Measurements from ENCODE around the gene PTPRK. TPM values are rescaled to one million over a fixed set of nuclear protein-coding genes. Genes with fewer than 3 reads are reported as not detected.

The PTPRK gene
- total and polyA plus RNA-seq, 2 of the 8 experiments (the other 6 are each of a cell fraction or from before 2014, with no cell fraction given), result 11.4 to 47.3 TPM

- H4K20me1 ChIP-seq (replicated peaks in 1 of 2; ENCODE audit: control insufficient read depth in 1 of 2, insufficient read depth in 2 of 2, low read length in 2 of 2), result no peaks in the 10 kb centered on the region
- H3K79me2 ChIP-seq (ENCODE audit: control insufficient read depth in 1 of 2, insufficient read depth in 2 of 2, low read length in 2 of 2), result no peaks in the 10 kb centered on the region
- no peak overlapping the region for H3K9ac ChIP-seq (replicated peaks in 1 of 4; ENCODE audit: extremely low read depth in 1 of 4, low read depth in 3 of 4, low read length in 3 of 4)
- peaks cover 0 to 12% (median 5%) of the 10 kb centered on the region in 4 experiments; a peak in 4 of 8 replicates for H3K36me3 ChIP-seq (ENCODE audit: control insufficient read depth in 2 of 4, insufficient read depth in 4 of 4, low read length in 3 of 4)
- ChIA-PET CTCF (ENCODE audit: partially characterized antibody) (interaction anchor here (1.0 to 1.3 kb wide), 3 partner anchors 10 to 359 kb away, joined by 3 to 4 read pairs (median 3); no protein-coding TSS in a partner anchor), POLR2A (ENCODE audit: partially characterized antibody) (no interaction called here)
- no peaks in the 10 kb centered on the region for H3K4me1 ChIP-seq (replicated peaks in 1 of 4; ENCODE audit: control insufficient read depth in 3 of 4, insufficient read depth in 4 of 4, low read length in 3 of 4)
- H2BK12ac ChIP-seq (ENCODE audit: low read depth, low read length), result no peak overlapping the region
- no peak overlapping the region for H2BK20ac ChIP-seq (ENCODE audit: low read length)
- H2AK5ac ChIP-seq (ENCODE audit: low read depth, low read length), result no peak overlapping the region
- H4K91ac ChIP-seq (replicated peaks; ENCODE audit: insufficient read length, low read length), result no peak overlapping the region
- H4K8ac ChIP-seq (ENCODE audit: extremely low read depth, insufficient read depth, low read length), result no peak overlapping the region
- H3K9me3 ChIP-seq (ENCODE audit: insufficient read depth in 2 of 2, low read depth in 1 of 2, low read length in 1 of 2), result no peaks in the 10 kb centered on the region
- no peaks in the 10 kb centered on the region for H3K23me2 ChIP-seq (ENCODE audit: low read depth, low read length)
- H2AFZ ChIP-seq (ENCODE audit: low read length), result no peak overlapping the region
- TF ChIP-seq EZH2 (IDR thresholded peaks at IDR 0.05; ENCODE audit: low read depth, low read length, severe bottlenecking) (no peak), RAD21 (IDR thresholded peaks at IDR 0.05 in 1 of 2, conservative IDR thresholded peaks at IDR 0.05 in 1 of 2; ENCODE audit: low read depth in 2 of 2, low read length in 2 of 2) (no peak), CBX8 (IDR thresholded peaks at IDR 0.05; ENCODE audit: borderline replicate concordance, low read depth, low read length) (no peak), KDM4A (IDR thresholded peaks at IDR 0.05; ENCODE audit: low read depth, low read length, severe bottlenecking) (no peak), CTBP2 (IDR thresholded peaks at IDR 0.05; ENCODE audit: borderline replicate concordance, insufficient read depth, insufficient read length, low read length) (no peak), GABPA (IDR thresholded peaks at IDR 0.05; ENCODE audit: borderline replicate concordance, insufficient read depth, low read length) (no peak), CEBPB (IDR thresholded peaks at IDR 0.05; ENCODE audit: low read depth, low read length) (no peak), ASH2L (IDR thresholded peaks at IDR 0.05; ENCODE audit: low read length) (no peak)
- H3K4me3 ChIP-seq (ENCODE audit: extremely low read depth in 1 of 4, insufficient read depth in 2 of 4, low read depth in 3 of 4, low read length in 4 of 4), result no peak overlapping the region
- H3K79me1 ChIP-seq (ENCODE audit: low read depth, low read length), result no peaks in the 10 kb centered on the region
- H3K4ac ChIP-seq (replicated peaks; ENCODE audit: insufficient read length, low read depth, low read length), result no peak overlapping the region
- FAIRE-seq (no peak), DNase-seq (ENCODE audit: low read depth in 1 of 2, low spot score in 2 of 2) (no peak)
- no peak overlapping the region for H3K23ac ChIP-seq (ENCODE audit: insufficient read length)
- no peaks in the 10 kb centered on the region for H3K27me3 ChIP-seq (replicated peaks in 1 of 4; ENCODE audit: control insufficient read depth in 3 of 4, extremely low read depth in 1 of 4, insufficient read depth in 3 of 4, low read length in 3 of 4)
- no peak overlapping the region for H4K5ac ChIP-seq (ENCODE audit: insufficient read length, low read depth, low read length)
- no peak overlapping the region for H3K18ac ChIP-seq (ENCODE audit: extremely low read depth, low read length)
- H2BK120ac ChIP-seq (replicated peaks; ENCODE audit: low read depth, low read length), result no peak overlapping the region
- no peak overlapping the region for H2BK5ac ChIP-seq (ENCODE audit: low read depth, low read length)
- H3K56ac ChIP-seq (replicated peaks; ENCODE audit: insufficient read length, low read depth, low read length), result no peak overlapping the region
- no peak overlapping the region for H2BK15ac ChIP-seq (ENCODE audit: low read length)
- no peak overlapping the region for H3K4me2 ChIP-seq (ENCODE audit: insufficient read depth in 1 of 2, low read depth in 2 of 2, low read length in 2 of 2)
- no peak overlapping the region for H3K14ac ChIP-seq (ENCODE audit: insufficient read length)
- WGBS, 2 experiments (ENCODE audit: extremely low coverage in 1 of 2, insufficient coverage in 1 of 2, insufficient read length in 1 of 2, insufficient replicate concordance in 2 of 2, low coverage in 1 of 2, low lambda C conversion rate in 2 of 2, missing lambda C conversion rate in 1 of 2), result 100% methylated on average over 1 of the region's 1 CpG; no CpG with 5 or more reads in 1 of the 2 experiments
- no peak overlapping the region for H3K27ac ChIP-seq (ENCODE audit: low read depth, low read length)
Measured at GRCh38 chr6:127968394-127968793, 552.0 kb downstream of the PTPRK start.
